H1 (cell line): ENCODE data around the gene ENKUR. TPM values are rescaled to one million over a fixed set of nuclear protein-coding genes. Genes with fewer than 3 reads are reported as not detected.
A peak's percentile ranks its signal among the peaks of the same experiment; 100 is the strongest.

Experiments used
- CTCF ChIA-PET: fragments of 300-600 bp; sonication (Branson Sonifier 250); formaldehyde crosslinking; loops from one replicate; lab custom pipeline; 2021; ENCODE audit not compliant: partially characterized antibody; lab: Charles Lee
- POLR2A ChIA-PET: fragments of 300-600 bp; sonication (Branson Sonifier 250); formaldehyde crosslinking; loops from one replicate; lab custom pipeline; 2021; ENCODE audit warnings: inconsistent platforms; ENCODE audit not compliant: partially characterized antibody; lab: Charles Lee
- DNase-seq, 2 experiments: peaks; one replicate each; pipeline versions ENCODE4 v3.0.0 to v3.0.0-alpha.2; 2010 to 2022; ENCODE audit warnings: low spot score in 2 of 2, low read depth in 1 of 2, mixed read lengths in 1 of 2
- FAIRE-seq: peaks from 2 replicates; lab custom pipeline; 2011; peaks lifted over from hg19 to GRCh38; lab: Jason Lieb, UNC
- H2AFZ ChIP-seq: 2 replicates; pipeline ENCODE4 v1.8.1; 2012; ENCODE audit warnings: low read length, inconsistent platforms
- H2AK5ac ChIP-seq: 2 replicates; pipeline ENCODE4 v1.6.1; 2013; ENCODE audit warnings: low read depth, low read length
- H2BK120ac ChIP-seq: replicated peaks from 2 replicates; pipeline ENCODE3; 2013; ENCODE audit warnings: low read depth, low read length, inconsistent platforms
- H2BK12ac ChIP-seq: 2 replicates; pipeline ENCODE4 v1.6.1; 2013; ENCODE audit warnings: low read depth, low read length
- H2BK15ac ChIP-seq: 2 replicates; pipeline ENCODE4 v1.6.1; 2013; ENCODE audit warnings: low read length
- H2BK20ac ChIP-seq: 2 replicates; pipeline ENCODE4 v1.6.1; 2013; ENCODE audit warnings: low read length
- H2BK5ac ChIP-seq: 2 replicates; pipeline ENCODE4 v1.6.1; 2013; ENCODE audit warnings: low read depth, low read length
- H3K14ac ChIP-seq: 2 replicates; pipeline ENCODE4 v1.6.1; 2013; ENCODE audit warnings: inconsistent platforms; ENCODE audit not compliant: insufficient read length
- H3K18ac ChIP-seq: 2 replicates; pipeline ENCODE4 v1.6.1; 2013; ENCODE audit warnings: low read length; ENCODE audit errors: extremely low read depth
- H3K23ac ChIP-seq: 2 replicates; pipeline ENCODE4 v1.6.1; 2013; ENCODE audit warnings: inconsistent platforms; ENCODE audit not compliant: insufficient read length
- H3K23me2 ChIP-seq: 2 replicates; pipeline ENCODE4 v1.6.1; 2013; ENCODE audit warnings: low read depth, low read length
- H3K27ac ChIP-seq: 2 replicates; pipeline ENCODE4 v1.6.1; 2011; ENCODE audit warnings: low read depth, low read length, inconsistent platforms
- H3K27me3 ChIP-seq, 4 experiments: replicated peaks in 1 of 4; 1 replicate in 1 of 4; 2 replicates in 3 of 4; pipeline versions ENCODE4 v1.6.1 to v1.8.1; 2011 to 2013; ENCODE audit warnings: low read length in 3 of 4, mild to moderate bottlenecking in 3 of 4, inconsistent platforms in 2 of 4, mixed read lengths in 2 of 4, moderate library complexity in 1 of 4; ENCODE audit not compliant: control insufficient read depth in 3 of 4, insufficient read depth in 3 of 4; ENCODE audit errors: extremely low read depth in 1 of 4
- H3K36me3 ChIP-seq, 4 experiments: 2 replicates each; pipeline versions ENCODE4 v1.6.1 to v1.8.1; 2011 to 2013; ENCODE audit warnings: mild to moderate bottlenecking in 4 of 4, low read length in 3 of 4, moderate library complexity in 2 of 4, control low read depth in 1 of 4, inconsistent platforms in 1 of 4; ENCODE audit not compliant: insufficient read depth in 4 of 4, control insufficient read depth in 2 of 4
- H3K4ac ChIP-seq: replicated peaks from 2 replicates; pipeline ENCODE3; 2013; ENCODE audit warnings: low read length, low read depth, mixed read lengths, inconsistent platforms; ENCODE audit not compliant: insufficient read length
- H3K4me1 ChIP-seq, 4 experiments: replicated peaks in 1 of 4; 1 replicate in 1 of 4; 2 replicates in 3 of 4; pipeline versions ENCODE4 v1.6.1 to v1.8.1; 2011 to 2013; ENCODE audit warnings: low read length in 3 of 4, inconsistent platforms in 2 of 4, mixed read lengths in 1 of 4; ENCODE audit not compliant: insufficient read depth in 4 of 4, control insufficient read depth in 3 of 4
- H3K4me2 ChIP-seq, 2 experiments: 2 replicates each; pipeline versions ENCODE4 v1.6.1 to v1.8.1; 2011 to 2013; ENCODE audit warnings: low read depth in 2 of 2, low read length in 2 of 2, control low read depth in 1 of 2, inconsistent platforms in 1 of 2, mild to moderate bottlenecking in 1 of 2; ENCODE audit not compliant: insufficient read depth in 1 of 2
- H3K4me3 ChIP-seq, 4 experiments: fragments of 200-600, 300-600 bp in 1 of 4; sonication (generic), shearing (Covaris generic), sonication (Bioruptor Twin) in 1 of 4; 2 replicates each; pipeline versions ENCODE4 v1.5.1 to v1.8.1; 2011 to 2016; ENCODE audit warnings: low read length in 4 of 4, low read depth in 3 of 4, control low read depth in 2 of 4, inconsistent platforms in 2 of 4, mild to moderate bottlenecking in 2 of 4, mixed read lengths in 1 of 4, moderate library complexity in 1 of 4; ENCODE audit not compliant: insufficient read depth in 2 of 4; ENCODE audit errors: extremely low read depth in 1 of 4
- H3K56ac ChIP-seq: replicated peaks from 2 replicates; pipeline ENCODE3; 2013; ENCODE audit warnings: low read depth, mild to moderate bottlenecking, mixed read lengths, low read length, inconsistent platforms; ENCODE audit not compliant: insufficient read length
- H3K79me1 ChIP-seq: 2 replicates; pipeline ENCODE4 v1.6.1; 2013; ENCODE audit warnings: low read depth, low read length, control low read depth
- H3K79me2 ChIP-seq, 2 experiments: 2 replicates each; pipeline versions ENCODE4 v1.6.1 to v1.8.1; 2012 to 2013; ENCODE audit warnings: low read length in 2 of 2, mild to moderate bottlenecking in 2 of 2, inconsistent platforms in 1 of 2; ENCODE audit not compliant: insufficient read depth in 2 of 2, control insufficient read depth in 1 of 2
- H3K9ac ChIP-seq, 4 experiments: replicated peaks in 1 of 4; 1 replicate in 1 of 4; 2 replicates in 3 of 4; pipeline versions ENCODE4 v1.6.1 to v1.8.1; 2011 to 2013; ENCODE audit warnings: low read depth in 3 of 4, low read length in 3 of 4, control low read depth in 2 of 4, mild to moderate bottlenecking in 2 of 4, moderate library complexity in 2 of 4, inconsistent platforms in 1 of 4; ENCODE audit errors: extremely low read depth in 1 of 4
- H3K9me3 ChIP-seq, 2 experiments: 2 replicates each; pipeline versions ENCODE4 v1.6.1 to v1.8.1; 2012 to 2013; ENCODE audit warnings: mild to moderate bottlenecking in 2 of 2, moderate library complexity in 2 of 2, control low read depth in 1 of 2, inconsistent platforms in 1 of 2, low read depth in 1 of 2, low read length in 1 of 2, mixed read lengths in 1 of 2; ENCODE audit not compliant: insufficient read depth in 2 of 2
- H4K20me1 ChIP-seq, 2 experiments: replicated peaks in 1 of 2; 2 replicates each; pipeline versions ENCODE3 to v1.8.1; 2011 to 2013; ENCODE audit warnings: inconsistent platforms in 2 of 2, low read length in 2 of 2, mild to moderate bottlenecking in 1 of 2; ENCODE audit not compliant: insufficient read depth in 2 of 2, control insufficient read depth in 1 of 2
- H4K5ac ChIP-seq: 2 replicates; pipeline ENCODE4 v1.6.1; 2013; ENCODE audit warnings: low read length, low read depth, mixed read lengths, inconsistent platforms; ENCODE audit not compliant: insufficient read length
- H4K8ac ChIP-seq: 2 replicates; pipeline ENCODE4 v1.8.0; 2013; ENCODE audit warnings: mild to moderate bottlenecking, moderate library complexity, low read length, inconsistent platforms; ENCODE audit not compliant: insufficient read depth; ENCODE audit errors: extremely low read depth
- H4K91ac ChIP-seq: replicated peaks from 2 replicates; pipeline ENCODE3; 2013; ENCODE audit warnings: low read length, mixed read lengths, inconsistent platforms; ENCODE audit not compliant: insufficient read length
- CTCF ChIP-seq, 3 experiments: IDR thresholded peaks; 1 replicate in 2 of 3; 2 replicates in 1 of 3; pipeline versions ENCODE4 v1.5.1 to v1.6.1; 2011; ENCODE audit warnings: low read length in 3 of 3, mild to moderate bottlenecking in 3 of 3, inconsistent platforms in 2 of 3, low read depth in 1 of 3, moderate library complexity in 1 of 3; ENCODE audit not compliant: insufficient read depth in 1 of 3; ENCODE audit errors: control extremely low read depth in 1 of 3
- RAD21 ChIP-seq, 2 experiments: IDR thresholded peaks in 1 of 2; conservative IDR thresholded peaks in 1 of 2; 2 replicates each; pipeline ENCODE4 v1.6.1; 2011; ENCODE audit warnings: low read depth in 2 of 2, low read length in 2 of 2, improper control_type of control experiment in 1 of 2, inconsistent platforms in 1 of 2, mild to moderate bottlenecking in 1 of 2, moderate library complexity in 1 of 2
- WGBS, 2 experiments: shearing (Covaris generic) in 1 of 2; methylation state at CpG; one replicate each; pipeline versions ENCODE4 v1.1.6 to v1.1.7; 2013 to 2015; ENCODE audit warnings: low lambda C conversion rate in 2 of 2, mixed read lengths in 2 of 2, inconsistent platforms in 1 of 2, low coverage in 1 of 2, missing lambda C conversion rate in 1 of 2; ENCODE audit not compliant: insufficient replicate concordance in 2 of 2, insufficient coverage in 1 of 2, insufficient read length in 1 of 2; ENCODE audit errors: extremely low coverage in 1 of 2, missing lambda C conversion rate in 1 of 2; 5-methylcytosine and 5-hydroxymethylcytosine counted together
- polyA plus RNA-seq, 7 experiments: library from polyadenylated mRNA; depleted of rRNA in 3 of 7; stranded (reverse) in 5 of 7; unstranded in 2 of 7; fragments of >200 nt in 5 of 7; fragments of 200-250 nt in 2 of 7; gene quantifications; 1 replicate in 5 of 7; 2 replicates in 1 of 7; 4 replicates in 1 of 7; pipeline versions ENCODE4 v1.2.1 to v1.2.3, GENCODE V29; 2011 to 2013; ENCODE audit warnings: missing spikeins in 2 of 7, mixed read lengths in 2 of 7
- total RNA-seq: library from RNA; stranded (reverse); fragmentation: NEBNext Ultra II Directional; extraction: Animal tissue kit (Norgen Biotek cat#: 25700); gene quantifications from 2 replicates; pipeline ENCODE4 v1.2.1, GENCODE V29; 2021

Gene ENKUR
- total and polyA plus RNA-seq, 2 of the 8 experiments (the other 6 are each of a cell fraction or from before 2014, with no cell fraction given), result not detected

GRCh38 chr10:25026463-25026862 lies 10.5 kb upstream of the ENKUR start:
- Histone ChIP-seq H3K18ac (no peak overlapping the region), H2BK12ac (no peak overlapping the region), H3K4me2 (no peak overlapping the region), H3K23ac (no peak overlapping the region), H3K36me3 (no peaks in the 10 kb centered on the region), H2BK5ac (no peak overlapping the region), H2AK5ac (no peak overlapping the region), H3K4ac (no peak overlapping the region), H4K91ac (no peak overlapping the region)
- DNase-seq, result no peak
- POLR2A ChIA-PET, result no interaction called here
- TF ChIP-seq RAD21 (IDR thresholded peaks at IDR 0.05 in 1 of 2, conservative IDR thresholded peaks at IDR 0.05 in 1 of 2; ENCODE audit: low read depth in 2 of 2, low read length in 2 of 2) (0 out of 4 replicates have a peak, but pooled peaks of 1 of the 2 experiments have one; percentile 12), CTCF (IDR thresholded peaks at IDR 0.05; ENCODE audit: control extremely low read depth in 1 of 3, insufficient read depth in 1 of 3, low read depth in 1 of 3, low read length in 3 of 3) (no peak)
- TF ChIP-seq, all 59 proteins: peak for 1
- H3K14ac ChIP-seq, result no peak overlapping the region
- H3K9ac ChIP-seq, result no peak overlapping the region
- H2BK120ac ChIP-seq, result no peak overlapping the region
- no peaks in the 10 kb centered on the region for H3K9me3 ChIP-seq
- H2BK15ac ChIP-seq, result no peak overlapping the region
- no peak overlapping the region for H4K8ac ChIP-seq
- H4K5ac ChIP-seq, result no peak overlapping the region
- no peaks in the 10 kb centered on the region for H3K79me2 ChIP-seq
- CTCF ChIA-PET, result interaction anchor here (0.5 to 1.7 kb wide), 4 partner anchors 19 to 1471 kb away, joined by 3 to 6 read pairs (median 3); no protein-coding TSS in a partner anchor
- FAIRE-seq, result no peak
- H3K79me1 ChIP-seq, result no peaks in the 10 kb centered on the region
- no peak overlapping the region for H3K27ac ChIP-seq
- H3K4me1 ChIP-seq, result no peaks in the 10 kb centered on the region
- no peaks in the 10 kb centered on the region for H3K27me3 ChIP-seq
- no peak overlapping the region for H3K56ac ChIP-seq
- no peak overlapping the region for H2BK20ac ChIP-seq
- H2AFZ ChIP-seq, result no peak overlapping the region
- no peaks in the 10 kb centered on the region for H4K20me1 ChIP-seq
- H3K23me2 ChIP-seq, result no peaks in the 10 kb centered on the region
- 100% methylated on average over 1 of the region's 1 CpG; no CpG with 5 or more reads in 1 of the 2 experiments for WGBS, 2 experiments
- H3K4me3 ChIP-seq, result no peak overlapping the region
